DND-41 (cell line): ENCODE results near the gene DOK6.

ENCODE experiments used
- ATAC-seq: fragments of 200-7000 bp; cut with Tn5 transposase; 3 replicates; pipeline ENCODE4 v1.9.1; 2021; ENCODE audit warnings: low read depth; ENCODE audit not compliant: insufficient read depth
- DNase-seq: peaks from one replicate; pipeline ENCODE4 v3.0.0-alpha.2; 2020
- H2AFZ ChIP-seq: 2 replicates; pipeline ENCODE4 v1.6.0; 2012; ENCODE audit warnings: low read depth, low read length
- H3K27ac ChIP-seq: 2 replicates; pipeline ENCODE4 v1.5.1; 2012; ENCODE audit warnings: low read length, inconsistent platforms
- H3K27me3 ChIP-seq: fragments of 200-600 bp; sonication (generic); 2 replicates; pipeline ENCODE4 v1.6.0; 2012; ENCODE audit warnings: low read length, mild to moderate bottlenecking, inconsistent platforms; ENCODE audit not compliant: insufficient read depth, poor library complexity
- H3K36me3 ChIP-seq: 2 replicates; pipeline ENCODE4 v1.5.1; 2012; ENCODE audit warnings: low read length, inconsistent platforms; ENCODE audit not compliant: insufficient read depth
- H3K4me1 ChIP-seq: 2 replicates; pipeline ENCODE4 v1.5.1; 2012; ENCODE audit warnings: mild to moderate bottlenecking, low read length; ENCODE audit not compliant: insufficient read depth
- H3K4me2 ChIP-seq: 2 replicates; pipeline ENCODE4 v1.6.0; 2012; ENCODE audit warnings: mild to moderate bottlenecking, moderate library complexity, low read length, inconsistent platforms; ENCODE audit not compliant: insufficient read depth
- H3K4me3 ChIP-seq, 2 experiments: fragments of 200-600 bp in 1 of 2; shearing (Covaris generic) in 1 of 2; 2 replicates each; pipeline ENCODE4 v1.5.1; 2012 to 2016; ENCODE audit warnings: inconsistent platforms in 2 of 2, low read length in 2 of 2, mild to moderate bottlenecking in 2 of 2, low read depth in 1 of 2, moderate library complexity in 1 of 2
- H3K79me2 ChIP-seq: 2 replicates; pipeline ENCODE4 v1.6.0; 2012; ENCODE audit warnings: low read length, inconsistent platforms; ENCODE audit not compliant: insufficient read depth
- H3K9ac ChIP-seq: 2 replicates; pipeline ENCODE4 v1.6.0; 2012; ENCODE audit warnings: low read depth, mild to moderate bottlenecking, inconsistent platforms, low read length, moderate library complexity
- H3K9me3 ChIP-seq: 2 replicates; pipeline ENCODE4 v1.5.1; 2012; ENCODE audit warnings: low read length, moderate library complexity, mild to moderate bottlenecking, inconsistent platforms; ENCODE audit not compliant: insufficient read depth, severe bottlenecking
- H4K20me1 ChIP-seq: 2 replicates; pipeline ENCODE4 v1.6.0; 2012; ENCODE audit warnings: low read length; ENCODE audit not compliant: insufficient read depth
- CTCF ChIP-seq: IDR thresholded peaks from 2 replicates; pipeline ENCODE4 v1.5.1; 2012; ENCODE audit warnings: borderline replicate concordance, low read length, moderate library complexity, mild to moderate bottlenecking; ENCODE audit not compliant: poor library complexity, severe bottlenecking; ENCODE audit errors: extremely low read depth
- EZH2 ChIP-seq: IDR thresholded peaks from 3 replicates; pipeline ENCODE4 v1.6.1; 2012; ENCODE audit warnings: borderline replicate concordance, low read depth, mild to moderate bottlenecking, moderate library complexity, low read length, inconsistent platforms; ENCODE audit not compliant: severe bottlenecking

Gene DOK6

GRCh38 chr18:69400253-69400975, at the start of gene DOK6:
Gene DOK6, plus strand, starts transcription at chr18:69400888.
- no peak for ATAC-seq
- H3K27ac ChIP-seq = no peak within 1 kb of the TSS
- H3K4me3 ChIP-seq = no peak within 1 kb of the TSS
- no peak within 1 kb of the TSS for H2AFZ ChIP-seq
- no peak within 1 kb of the TSS for H3K9ac ChIP-seq
- peaks cover 7% of the 10 kb centered on the region for H3K9me3 ChIP-seq
- no peak within 1 kb of the TSS for H3K4me2 ChIP-seq
- no peaks in the 10 kb centered on the region for H3K4me1 ChIP-seq
- no peaks in the 10 kb centered on the region for H3K36me3 ChIP-seq
- TF ChIP-seq CTCF (no peak), EZH2 (no peak)
- no peak for DNase-seq
- H3K79me2 ChIP-seq = no peaks in the 10 kb centered on the region
- no peaks in the 10 kb centered on the region for H4K20me1 ChIP-seq
- no peaks in the 10 kb centered on the region for H3K27me3 ChIP-seq

GRCh38 chr18:69353023-69353422, 47.7 kb upstream of the DOK6 start:
- Histone ChIP-seq H3K4me3 (no peak overlapping the region), H3K4me2 (no peak overlapping the region), H3K4me1 (no peaks in the 10 kb centered on the region), H3K27me3 (no peaks in the 10 kb centered on the region), H3K36me3 (no peaks in the 10 kb centered on the region), H4K20me1 (no peaks in the 10 kb centered on the region), H3K79me2 (no peaks in the 10 kb centered on the region), H3K27ac (no peak overlapping the region), H2AFZ (no peak overlapping the region), H3K9me3 (no peaks in the 10 kb centered on the region), H3K9ac (no peak overlapping the region)
- DNase-seq (no peak), ATAC-seq (no peak)
- TF ChIP-seq CTCF (no peak), EZH2 (no peak)

GRCh38 chr18:69357590-69357989, 43.1 kb upstream of the DOK6 start:
- H2AFZ ChIP-seq = no peak overlapping the region
- H3K9me3 ChIP-seq = peaks cover 4% of the 10 kb centered on the region
- ATAC-seq (no peak), DNase-seq (no peak)
- no peaks in the 10 kb centered on the region for H3K4me1 ChIP-seq
- H3K4me2 ChIP-seq = no peak overlapping the region
- TF ChIP-seq CTCF (no peak), EZH2 (no peak)
- no peak overlapping the region for H3K4me3 ChIP-seq
- no peaks in the 10 kb centered on the region for H3K79me2 ChIP-seq
- H3K36me3 ChIP-seq = no peaks in the 10 kb centered on the region
- no peaks in the 10 kb centered on the region for H4K20me1 ChIP-seq
- H3K9ac ChIP-seq = no peak overlapping the region
- H3K27me3 ChIP-seq = no peaks in the 10 kb centered on the region
- no peak overlapping the region for H3K27ac ChIP-seq
